GM18868 (cell line): ENCODE results near the gene CD46.
A peak's percentile ranks its signal among the peaks of the same experiment; 100 is the strongest.
"Not testable (repeated sequence)": the region's sequence is repeated elsewhere in the genome, so short reads cannot be mapped to it uniquely, and the experiment has no call there.

ENCODE experiments used
- ATAC-seq: cut with Tn5 transposase; IDR thresholded peaks from one replicate; pipeline ENCODE4 v1.9.1; 2021; ENCODE audit warnings: mild to moderate bottlenecking, moderate library complexity; ENCODE audit not compliant: unreplicated experiment

Gene CD46

DNA sequence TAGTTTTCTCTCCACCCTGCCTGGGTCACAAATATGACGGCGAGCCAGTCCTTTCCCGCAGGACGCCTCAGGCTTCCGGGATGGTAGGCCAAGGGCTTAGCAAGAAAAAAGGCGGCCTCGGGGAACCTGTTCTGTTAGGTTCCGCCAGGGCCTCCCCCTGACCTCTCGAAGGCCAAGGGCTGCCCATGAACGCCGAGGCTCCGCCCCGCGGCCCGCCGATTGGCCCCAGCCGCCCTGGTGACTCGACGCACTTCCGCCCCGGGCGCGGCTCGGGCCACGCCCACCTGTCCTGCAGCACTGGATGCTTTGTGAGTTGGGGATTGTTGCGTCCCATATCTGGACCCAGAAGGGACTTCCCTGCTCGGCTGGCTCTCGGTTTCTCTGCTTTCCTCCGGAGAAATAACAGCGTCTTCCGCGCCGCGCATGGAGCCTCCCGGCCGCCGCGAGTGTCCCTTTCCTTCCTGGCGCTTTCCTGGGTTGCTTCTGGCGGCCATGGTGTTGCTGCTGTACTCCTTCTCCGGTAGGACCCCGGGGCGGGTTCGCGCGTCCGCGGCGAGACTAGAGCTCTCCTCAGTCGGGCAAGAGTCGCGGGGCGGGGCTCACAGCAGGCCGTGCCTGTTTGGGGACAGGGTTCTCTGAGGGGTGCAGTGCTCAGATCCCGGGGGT is at the start of gene CD46:
CD46 (plus strand) TSS at position 265 of the 666 bp plus-strand sequence; CDS start at position 424, 159 bp downstream.
- ATAC-seq: peak; percentile 96

DNA sequence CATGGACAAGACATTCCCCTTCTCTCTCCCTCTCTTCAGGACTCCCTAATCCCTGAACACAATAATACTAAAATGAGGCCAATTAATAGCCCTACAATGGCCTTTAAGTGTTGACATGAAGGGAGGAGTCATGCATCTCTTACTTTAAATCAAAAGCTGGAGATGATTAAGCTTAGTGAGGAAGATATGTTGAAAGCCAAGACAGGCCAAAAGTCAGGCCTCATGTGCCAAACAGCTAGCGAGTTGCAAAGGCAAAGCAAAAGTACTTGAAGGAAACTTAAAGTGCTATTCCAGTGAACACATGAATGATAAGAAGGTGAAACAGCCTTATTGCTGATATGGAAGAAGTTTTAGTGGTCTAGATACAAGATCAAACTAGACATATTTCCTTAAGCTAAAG is 49.5 kb upstream of the CD46 start:
- ATAC-seq: no peak

- ATAC-seq: no peak
Measured at GRCh38 chr1:207703712-207704111, 48.1 kb upstream of the CD46 start.

GRCh38 chr1:207708004-207708403 is 43.9 kb upstream of the CD46 start:
- ATAC-seq: not testable (repeated sequence)

DNA sequence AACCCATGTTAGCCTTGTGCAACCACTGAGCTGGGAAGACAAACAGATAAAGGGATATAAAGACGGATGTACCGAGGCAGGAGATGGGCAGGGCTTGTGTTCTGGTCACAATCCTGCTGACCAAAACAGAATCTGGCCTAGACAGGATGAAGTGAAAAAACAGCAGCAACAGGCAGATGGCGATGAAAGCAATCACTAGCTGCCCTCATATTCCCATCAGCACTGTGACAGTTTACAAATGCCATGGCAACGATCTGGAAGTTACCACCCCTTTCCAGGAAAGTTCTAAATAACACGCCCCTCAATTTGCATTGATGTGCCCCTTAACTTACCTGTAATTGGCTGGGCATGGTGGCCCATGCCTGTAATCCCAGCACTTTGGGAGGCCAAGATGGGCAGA is 40.6 kb upstream of the CD46 start:
- no peak for ATAC-seq

DNA sequence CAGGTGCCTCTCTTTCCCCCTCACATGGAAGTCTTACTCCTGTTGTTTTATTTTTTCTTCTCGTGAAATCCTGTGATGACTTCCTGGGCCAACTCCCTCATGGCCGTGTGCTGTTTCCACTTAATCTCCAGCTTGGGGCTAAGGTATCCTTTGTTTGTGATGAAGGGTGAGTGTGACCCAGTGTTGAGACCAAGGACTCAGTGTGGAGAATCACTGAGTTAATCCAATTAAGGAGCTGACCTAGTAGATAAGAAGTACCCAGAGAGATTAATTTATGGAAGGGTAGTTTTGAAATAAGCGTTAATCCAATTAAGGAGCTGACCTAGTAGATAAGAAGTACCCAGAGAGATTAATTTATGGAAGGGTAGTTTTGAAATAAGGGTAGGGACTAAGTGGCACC is 39.2 kb upstream of the CD46 start:
- not testable (repeated sequence) for ATAC-seq

DNA sequence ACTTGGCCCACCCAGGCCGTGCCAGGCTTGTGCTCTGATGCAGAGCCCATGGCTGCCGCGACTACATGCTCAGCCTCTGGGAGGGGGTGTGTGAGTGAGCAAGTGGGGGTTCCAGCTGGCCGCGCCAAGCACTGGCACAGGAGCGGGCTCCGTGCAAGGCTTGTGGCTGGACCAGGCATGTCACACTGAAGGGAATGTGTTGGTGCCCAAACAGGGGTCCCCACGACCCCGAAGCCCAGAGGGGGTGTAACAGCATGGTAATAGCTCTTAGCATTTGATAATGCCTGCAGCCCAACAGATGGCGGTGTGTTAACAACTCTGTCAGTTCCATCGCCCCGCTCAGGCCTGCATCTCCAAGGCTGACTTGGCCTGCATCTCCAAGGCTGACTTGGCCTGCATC is 38.3 kb upstream of the CD46 start:
- ATAC-seq: no peak

DNA sequence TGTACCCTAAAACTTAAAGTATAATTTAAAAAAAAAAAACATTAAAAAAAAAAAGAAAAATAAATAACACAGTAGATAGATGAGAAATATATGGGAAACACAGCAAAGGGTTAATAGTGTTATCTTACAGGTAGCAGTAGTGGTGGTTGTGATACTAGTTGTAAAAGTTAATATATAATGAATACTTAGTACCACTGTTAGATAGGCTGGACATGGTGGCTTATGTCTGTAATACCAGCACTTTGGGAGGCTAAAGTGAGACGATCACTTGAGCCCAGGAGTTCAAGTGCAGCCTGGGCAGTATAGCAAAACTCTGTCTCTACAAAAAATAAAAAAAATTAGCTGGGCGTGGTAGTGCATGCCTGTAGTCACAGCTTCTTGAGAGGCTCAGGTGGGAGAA is 32.6 kb upstream of the CD46 start:
- no peak for ATAC-seq

- not testable (repeated sequence) for ATAC-seq
Measured at GRCh38 chr1:207728200-207728858, 23.5 kb upstream of the CD46 start.

- not testable (repeated sequence) for ATAC-seq
Measured at GRCh38 chr1:207737503-207738157, 14.2 kb upstream of the CD46 start.

DNA sequence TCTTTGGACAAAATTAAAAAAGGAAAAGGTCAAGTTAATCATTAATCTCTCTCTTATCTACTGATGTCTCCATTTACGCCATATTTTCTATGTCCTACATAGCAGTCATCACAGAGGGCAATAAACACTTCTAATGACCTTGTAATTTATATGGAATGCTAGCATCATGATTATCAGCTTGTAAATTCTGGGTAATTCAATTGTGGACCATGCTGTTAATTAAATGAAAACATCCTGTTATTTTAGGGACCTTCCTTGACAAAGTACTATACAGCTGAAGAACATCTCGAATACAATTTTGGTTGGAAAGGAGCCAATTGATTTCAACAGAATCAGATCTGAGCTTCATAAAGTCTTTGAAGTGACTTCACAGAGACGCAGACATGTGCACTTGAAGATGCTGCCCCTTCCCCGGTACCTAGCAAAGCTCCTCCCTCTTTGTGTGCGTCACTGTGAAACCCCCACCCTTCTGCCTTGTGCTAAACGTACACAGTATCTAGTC is 13.6 kb upstream of the CD46 start:
- not testable (repeated sequence) for ATAC-seq

GRCh38 chr1:207740207-207740606 is 11.6 kb upstream of the CD46 start:
- no peak for ATAC-seq

DNA sequence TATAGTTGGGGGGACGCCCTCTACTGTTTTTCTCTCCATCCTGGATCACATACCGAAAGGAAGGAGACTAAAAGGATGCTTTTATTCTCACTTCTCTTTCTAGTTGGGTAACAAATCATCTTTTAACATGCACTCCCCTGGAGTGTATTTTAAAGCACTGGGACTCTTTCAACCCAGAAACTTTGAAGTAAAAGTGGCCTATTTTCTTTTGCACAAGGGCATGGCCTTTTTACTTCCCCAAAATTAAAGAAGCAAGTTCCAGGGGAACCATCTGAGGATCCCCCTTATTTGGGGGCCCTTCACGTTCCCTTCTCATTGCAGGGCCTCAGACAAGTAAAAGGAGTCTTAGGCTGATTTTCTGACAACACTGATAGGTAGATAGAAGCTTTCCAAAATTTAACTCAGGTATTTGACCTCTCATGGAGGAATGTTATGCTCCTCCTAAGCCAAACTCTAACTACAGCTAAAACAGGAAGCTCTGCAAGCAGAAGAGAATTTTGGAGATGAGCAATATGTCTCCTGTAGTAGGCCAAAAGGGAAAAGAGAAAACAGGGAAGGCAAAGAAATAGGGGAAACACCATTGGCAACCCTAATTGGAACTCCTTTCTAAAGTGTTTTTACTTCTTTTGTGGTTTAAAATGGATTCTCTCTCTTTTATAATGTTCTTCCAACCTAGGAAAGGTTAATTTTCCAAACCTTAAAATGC is 8.9 kb upstream of the CD46 start:
- no peak for ATAC-seq

- no peak for ATAC-seq
Measured at GRCh38 chr1:207744000-207744534, 7.8 kb upstream of the CD46 start.

GRCh38 chr1:207745285-207745684 is 6.6 kb upstream of the CD46 start:
- ATAC-seq: no peak

GRCh38 chr1:207745839-207746767 is 5.8 kb upstream of the CD46 start:
- ATAC-seq: no peak

GRCh38 chr1:207747627-207748492 is 4.0 kb upstream of the CD46 start:
- no peak for ATAC-seq

GRCh38 chr1:207748737-207749528 is 2.9 kb upstream of the CD46 start:
- ATAC-seq: no peak
